IMR-90 (cell line): ENCODE results near the gene LEP. TPM values are rescaled to one million over a fixed set of nuclear protein-coding genes. Genes with fewer than 3 reads are reported as not detected.
A peak's percentile ranks its signal among the peaks of the same experiment; 100 is the strongest.

Source experiments
- ATAC-seq: fragments of 200-7000 bp; cut with Tn5 transposase; 2 replicates; pipeline ENCODE4 v1.9.1; 2020; ENCODE audit warnings: low read depth, mild to moderate bottlenecking, moderate library complexity
- BruUV-seq: library from RNA; stranded (reverse); fragments of 400-500 nt; replicated peaks from 2 replicates; lab custom pipeline; 2021; lab: Mats Ljungman, UMichigan
- CTCF ChIA-PET: fragments of 300-600 bp; formaldehyde crosslinking; extraction: SDS; loops from one replicate; lab custom pipeline; 2021; ENCODE audit warnings: antibody characterized with exemption; lab: Yijun Ruan, JAX
- POLR2A ChIA-PET: fragments of 300-600 bp; sonication (Branson Sonifier 250); formaldehyde crosslinking; loops from one replicate; lab custom pipeline; 2022; ENCODE audit warnings: antibody characterized with exemption; ENCODE audit not compliant: unreplicated experiment; lab: Charles Lee
- DNase-seq: peaks from one replicate; pipeline ENCODE4 v3.0.0; 2013
- H2AFZ ChIP-seq: replicated peaks from 2 replicates; pipeline ENCODE3; 2013; ENCODE audit warnings: low read length, mild to moderate bottlenecking; ENCODE audit not compliant: poor library complexity
- H2AK5ac ChIP-seq: 2 replicates; pipeline ENCODE4 v1.6.1; 2013; ENCODE audit warnings: low read depth, low read length, inconsistent platforms
- H2AK9ac ChIP-seq: replicated peaks from 2 replicates; pipeline ENCODE3; 2013; ENCODE audit warnings: mild to moderate bottlenecking, low read depth, low read length, moderate library complexity; ENCODE audit not compliant: poor library complexity
- H2BK120ac ChIP-seq: 2 replicates; pipeline ENCODE4 v1.6.1; 2013; ENCODE audit warnings: low read depth, low read length, inconsistent platforms
- H2BK15ac ChIP-seq: 3 replicates; pipeline ENCODE4 v1.6.1; 2013; ENCODE audit warnings: low read depth, low read length, inconsistent platforms
- H2BK20ac ChIP-seq: 2 replicates; pipeline ENCODE4 v1.6.1; 2013; ENCODE audit warnings: low read depth, mild to moderate bottlenecking, inconsistent platforms, low read length, moderate library complexity
- H2BK5ac ChIP-seq: 2 replicates; pipeline ENCODE4 v1.6.1; 2013; ENCODE audit warnings: mild to moderate bottlenecking, low read depth, low read length, inconsistent platforms; ENCODE audit not compliant: poor library complexity, severe bottlenecking
- H3K14ac ChIP-seq: replicated peaks from 2 replicates; pipeline ENCODE4 v1.6.1; 2013; ENCODE audit warnings: low read depth, low read length, inconsistent platforms
- H3K18ac ChIP-seq: 2 replicates; pipeline ENCODE4 v1.6.1; 2013; ENCODE audit warnings: low read depth, low read length, control low read depth
- H3K23ac ChIP-seq: 2 replicates; pipeline ENCODE4 v1.6.1; 2013; ENCODE audit warnings: low read depth, low read length, inconsistent platforms
- H3K27ac ChIP-seq: 2 replicates; pipeline ENCODE4 v1.5.1; 2013; ENCODE audit warnings: mild to moderate bottlenecking, control low read depth, low read length; ENCODE audit not compliant: insufficient read depth
- H3K27me3 ChIP-seq: 2 replicates; pipeline ENCODE4 v1.6.1; 2013; ENCODE audit warnings: low read length; ENCODE audit not compliant: control insufficient read depth, insufficient read depth
- H3K36me3 ChIP-seq: 2 replicates; pipeline ENCODE4 v1.6.1; 2013; ENCODE audit warnings: low read length, mixed read lengths; ENCODE audit not compliant: control insufficient read depth, insufficient read depth
- H3K4ac ChIP-seq: 2 replicates; pipeline ENCODE4 v1.6.1; 2013; ENCODE audit warnings: low read depth, low read length, inconsistent platforms
- H3K4me1 ChIP-seq: 2 replicates; pipeline ENCODE4 v1.6.1; 2013; ENCODE audit warnings: low read length, mixed read lengths; ENCODE audit not compliant: control insufficient read depth, insufficient read depth
- H3K4me2 ChIP-seq: 2 replicates; pipeline ENCODE4 v1.6.1; 2013; ENCODE audit warnings: low read depth, mild to moderate bottlenecking, control low read depth, low read length, moderate library complexity
- H3K4me3 ChIP-seq: 2 replicates; pipeline ENCODE4 v1.5.1; 2013; ENCODE audit warnings: low read depth, mild to moderate bottlenecking, control low read depth, low read length, moderate library complexity; ENCODE audit not compliant: insufficient read depth
- H3K56ac ChIP-seq: 2 replicates; pipeline ENCODE4 v1.6.1; 2013; ENCODE audit warnings: low read length, inconsistent platforms; ENCODE audit not compliant: insufficient read depth; ENCODE audit errors: extremely low read depth
- H3K79me1 ChIP-seq, 2 experiments: 2 replicates each; pipeline ENCODE4 v1.6.1; 2013; ENCODE audit warnings: low read length in 2 of 2, inconsistent platforms in 1 of 2, low read depth in 1 of 2
- H3K9ac ChIP-seq: 2 replicates; pipeline ENCODE4 v1.6.1; 2013; ENCODE audit warnings: low read depth, low read length, control low read depth
- H3K9me1 ChIP-seq: 2 replicates; pipeline ENCODE4 v1.6.1; 2013; ENCODE audit warnings: low read length, inconsistent platforms; ENCODE audit not compliant: insufficient read depth
- H3K9me3 ChIP-seq: 2 replicates; pipeline ENCODE4 v1.6.1; 2013; ENCODE audit warnings: low read length; ENCODE audit not compliant: control insufficient read depth, insufficient read depth
- H4K20me1 ChIP-seq: 2 replicates; pipeline ENCODE4 v1.6.1; 2013; ENCODE audit warnings: low read length, inconsistent platforms; ENCODE audit not compliant: insufficient read depth
- H4K5ac ChIP-seq: 2 replicates; pipeline ENCODE4 v1.6.1; 2013; ENCODE audit warnings: mild to moderate bottlenecking, low read depth, low read length, control low read depth
- H4K8ac ChIP-seq, 2 experiments: 2 replicates each; pipeline ENCODE4 v1.6.1; 2013; ENCODE audit warnings: low read depth in 2 of 2, low read length in 2 of 2, control low read depth in 1 of 2, inconsistent platforms in 1 of 2
- H4K91ac ChIP-seq: 2 replicates; pipeline ENCODE4 v1.6.1; 2013; ENCODE audit warnings: low read depth, low read length, inconsistent platforms; ENCODE audit not compliant: insufficient read depth
- BHLHE40 ChIP-seq: fragments of 150-350 bp; IDR thresholded peaks from 2 replicates; pipeline ENCODE4 v1.6.1; 2016; ENCODE audit warnings: mild to moderate bottlenecking, low read depth, low read length
- CEBPB ChIP-seq: IDR thresholded peaks from 2 replicates; pipeline ENCODE4 v1.6.1; 2012; ENCODE audit warnings: low read depth, low read length, improper control_type of control experiment
- FOS ChIP-seq: fragments of 150-350 bp; IDR thresholded peaks from 2 replicates; pipeline ENCODE4 v1.6.1; 2016; ENCODE audit warnings: low read depth, low read length
- MAFK ChIP-seq: IDR thresholded peaks from 2 replicates; pipeline ENCODE4 v1.6.1; 2012; ENCODE audit warnings: low read depth, low read length, improper control_type of control experiment
- MAZ ChIP-seq: IDR thresholded peaks from 2 replicates; pipeline ENCODE4 v1.6.1; 2012; ENCODE audit warnings: low read depth, mild to moderate bottlenecking, low read length, improper control_type of control experiment, moderate library complexity, borderline replicate concordance
- NFE2L2 ChIP-seq: fragments of 150-350 bp; IDR thresholded peaks from 2 replicates; pipeline ENCODE4 v1.6.1; 2016; ENCODE audit warnings: low read depth, mild to moderate bottlenecking, low read length
- POLR2A ChIP-seq: IDR thresholded peaks from 2 replicates; pipeline ENCODE4 v1.6.1; 2012; ENCODE audit warnings: mild to moderate bottlenecking, low read depth, low read length
- RAD21 ChIP-seq: IDR thresholded peaks from 2 replicates; pipeline ENCODE4 v1.6.1; 2012; ENCODE audit warnings: low read length, improper control_type of control experiment
- RCOR1 ChIP-seq: IDR thresholded peaks from 2 replicates; pipeline ENCODE4 v1.6.1; 2012; ENCODE audit warnings: mild to moderate bottlenecking, low read length, improper control_type of control experiment; ENCODE audit not compliant: insufficient replicate concordance
- RFX5 ChIP-seq: IDR thresholded peaks from 2 replicates; pipeline ENCODE4 v1.8.0; 2012; ENCODE audit warnings: low read depth, mild to moderate bottlenecking, low read length, moderate library complexity
- SMC3 ChIP-seq: fragments of 150-350 bp; IDR thresholded peaks from 2 replicates; pipeline ENCODE4 v1.6.1; 2016; ENCODE audit warnings: low read depth, mild to moderate bottlenecking, antibody characterized with exemption, low read length, moderate library complexity
- WGBS, 2 experiments: methylation state at CpG; one replicate each; pipeline versions ENCODE4 v1.1.5 to v1.1.7; 2013; ENCODE audit warnings: missing lambda C conversion rate in 2 of 2; ENCODE audit not compliant: insufficient read length in 1 of 2; ENCODE audit errors: extremely low coverage in 2 of 2; 5-methylcytosine and 5-hydroxymethylcytosine counted together
- dilution Hi-C: fragments of 300-500 bp; cut with HindIII; formaldehyde crosslinking; loops from one replicate; pipeline ENCODE4 v1.14.3; 2018; ENCODE audit warnings: low sequenced_read_pairs; ENCODE audit not compliant: unreplicated experiment
- in situ Hi-C: fragments of 300-500 bp; cut with MboI; formaldehyde crosslinking; loops from 3 replicates; pipeline ENCODE4 v1.14.3; 2019; ENCODE audit warnings: low sequenced_read_pairs, inconsistent platforms, mixed read lengths
- intact Hi-C: fragments of 100-400 bp; cut with micrococcal nuclease; formaldehyde crosslinking; loops from 2 replicates; pipeline ENCODE4 v1.10.0; 2022
- polyA plus RNA-seq, 3 experiments: library from polyadenylated mRNA; depleted of rRNA; stranded (reverse); fragments of >200 nt; gene quantifications; 2 replicates each; pipeline ENCODE4 v1.2.3, GENCODE V29; 2012; ENCODE audit warnings: low replicate concordance in 1 of 3
- total RNA-seq: library from RNA; depleted of rRNA; stranded (reverse); fragments of >200 nt; gene quantifications from 2 replicates; pipeline ENCODE4 v1.2.3, GENCODE V29; 2012
- TF ChIP-seq, protein P1 (sequence below): conservative IDR thresholded peaks from 2 replicates; pipeline ENCODE4 v1.5.1; 2012; ENCODE audit warnings: mild to moderate bottlenecking, low read depth, low read length, improper control_type of control experiment
- TF ChIP-seq, protein P2 (sequence below): fragments of 150-350 bp; IDR thresholded peaks from 2 replicates; pipeline ENCODE4 v1.6.1; 2017; ENCODE audit warnings: mild to moderate bottlenecking, antibody characterized with exemption, low read length, low read depth
- TF ChIP-seq, protein P3 (sequence below): fragments of 150-350 bp; IDR thresholded peaks from 2 replicates; pipeline ENCODE4 v1.6.1; 2016; ENCODE audit warnings: low read depth, mild to moderate bottlenecking, low read length, moderate library complexity, borderline replicate concordance

Gene LEP
- total and polyA plus RNA-seq, 2 of the 4 experiments (the other 2 are of a cell fraction), result not detected

DNA sequence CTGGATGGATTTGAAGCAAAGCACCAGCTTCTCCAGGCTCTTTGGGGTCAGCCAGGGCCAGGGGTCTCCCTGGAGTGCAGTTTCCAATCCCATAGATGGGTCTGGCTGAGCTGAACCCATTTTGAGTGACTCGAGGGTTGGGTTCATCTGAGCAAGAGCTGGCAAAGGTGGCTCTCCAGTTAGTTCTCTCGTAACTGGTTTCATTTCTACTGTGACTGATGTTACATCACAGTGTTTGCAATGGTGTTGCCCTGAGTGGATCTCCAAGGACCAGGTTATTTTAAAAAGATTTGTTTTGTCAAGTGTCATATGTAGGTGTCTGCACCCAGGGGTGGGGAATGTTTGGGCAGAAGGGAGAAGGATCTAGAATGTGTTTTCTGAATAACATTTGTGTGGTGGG is 14.2 kb downstream of the LEP start:
- no peak overlapping the region for H4K91ac ChIP-seq
- no TSS peak for BruUV-seq
- H3K36me3 ChIP-seq, result no peaks in the 10 kb centered on the region
- intact Hi-C loops (no loop called here), dilution Hi-C loops (no loop called here), in situ Hi-C loops (no loop called here)
- no peak overlapping the region for H2BK5ac ChIP-seq
- no peak overlapping the region for H3K27ac ChIP-seq
- DNase-seq, result no peak
- H2BK120ac ChIP-seq, result no peak overlapping the region
- no peak overlapping the region for H4K5ac ChIP-seq
- no peak overlapping the region for H3K4me3 ChIP-seq
- no peak overlapping the region for H2AK9ac ChIP-seq
- no peak overlapping the region for H2BK20ac ChIP-seq
- no peak overlapping the region for H3K14ac ChIP-seq
- H3K56ac ChIP-seq, result no peak overlapping the region
- POLR2A ChIA-PET, result no interaction called here
- H3K4me2 ChIP-seq, result peak overlapping the region; percentile 25
- H3K4ac ChIP-seq, result no peak overlapping the region
- no peak overlapping the region for H2AFZ ChIP-seq
- H4K8ac ChIP-seq, result no peak overlapping the region
- CTCF ChIA-PET, result interaction anchor here (1.5 kb wide), 1 partner anchor 19 kb away, joined by 3 read pairs; no protein-coding TSS in a partner anchor
- 20% methylated on average over 1 of the region's 2 CpGs; no CpG with 5 or more reads in 1 of the 2 experiments for WGBS, 2 experiments
- no peak for ATAC-seq
- H3K18ac ChIP-seq, result no peak overlapping the region
- no peaks in the 10 kb centered on the region for H3K9me1 ChIP-seq
- no peak overlapping the region for H2AK5ac ChIP-seq
- H3K4me1 ChIP-seq, result peaks cover 2% of the 10 kb centered on the region; the same call in 1 of the 2 replicates
- no peak overlapping the region for H3K9ac ChIP-seq
- no peak overlapping the region for H3K23ac ChIP-seq
- H3K79me1 ChIP-seq, result no peaks in the 10 kb centered on the region
- no peaks in the 10 kb centered on the region for H4K20me1 ChIP-seq
- no peak overlapping the region for H2BK15ac ChIP-seq
- H3K9me3 ChIP-seq, result no peaks in the 10 kb centered on the region
- no peak for TF ChIP-seq NFE2L2
- TF ChIP-seq SMC3, result no peak
- TF ChIP-seq, protein P1, sequence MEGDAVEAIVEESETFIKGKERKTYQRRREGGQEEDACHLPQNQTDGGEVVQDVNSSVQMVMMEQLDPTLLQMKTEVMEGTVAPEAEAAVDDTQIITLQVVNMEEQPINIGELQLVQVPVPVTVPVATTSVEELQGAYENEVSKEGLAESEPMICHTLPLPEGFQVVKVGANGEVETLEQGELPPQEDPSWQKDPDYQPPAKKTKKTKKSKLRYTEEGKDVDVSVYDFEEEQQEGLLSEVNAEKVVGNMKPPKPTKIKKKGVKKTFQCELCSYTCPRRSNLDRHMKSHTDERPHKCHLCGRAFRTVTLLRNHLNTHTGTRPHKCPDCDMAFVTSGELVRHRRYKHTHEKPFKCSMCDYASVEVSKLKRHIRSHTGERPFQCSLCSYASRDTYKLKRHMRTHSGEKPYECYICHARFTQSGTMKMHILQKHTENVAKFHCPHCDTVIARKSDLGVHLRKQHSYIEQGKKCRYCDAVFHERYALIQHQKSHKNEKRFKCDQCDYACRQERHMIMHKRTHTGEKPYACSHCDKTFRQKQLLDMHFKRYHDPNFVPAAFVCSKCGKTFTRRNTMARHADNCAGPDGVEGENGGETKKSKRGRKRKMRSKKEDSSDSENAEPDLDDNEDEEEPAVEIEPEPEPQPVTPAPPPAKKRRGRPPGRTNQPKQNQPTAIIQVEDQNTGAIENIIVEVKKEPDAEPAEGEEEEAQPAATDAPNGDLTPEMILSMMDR, result no peak
- no peak for TF ChIP-seq RFX5
- TF ChIP-seq, protein P2, sequence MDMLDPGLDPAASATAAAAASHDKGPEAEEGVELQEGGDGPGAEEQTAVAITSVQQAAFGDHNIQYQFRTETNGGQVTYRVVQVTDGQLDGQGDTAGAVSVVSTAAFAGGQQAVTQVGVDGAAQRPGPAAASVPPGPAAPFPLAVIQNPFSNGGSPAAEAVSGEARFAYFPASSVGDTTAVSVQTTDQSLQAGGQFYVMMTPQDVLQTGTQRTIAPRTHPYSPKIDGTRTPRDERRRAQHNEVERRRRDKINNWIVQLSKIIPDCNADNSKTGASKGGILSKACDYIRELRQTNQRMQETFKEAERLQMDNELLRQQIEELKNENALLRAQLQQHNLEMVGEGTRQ, result no peak
- TF ChIP-seq CEBPB, result no peak
- no peak for TF ChIP-seq FOS
- no peak for TF ChIP-seq RCOR1
- no peak for TF ChIP-seq POLR2A
- TF ChIP-seq MAZ, result no peak
- TF ChIP-seq BHLHE40, result no peak
- TF ChIP-seq, protein P3, sequence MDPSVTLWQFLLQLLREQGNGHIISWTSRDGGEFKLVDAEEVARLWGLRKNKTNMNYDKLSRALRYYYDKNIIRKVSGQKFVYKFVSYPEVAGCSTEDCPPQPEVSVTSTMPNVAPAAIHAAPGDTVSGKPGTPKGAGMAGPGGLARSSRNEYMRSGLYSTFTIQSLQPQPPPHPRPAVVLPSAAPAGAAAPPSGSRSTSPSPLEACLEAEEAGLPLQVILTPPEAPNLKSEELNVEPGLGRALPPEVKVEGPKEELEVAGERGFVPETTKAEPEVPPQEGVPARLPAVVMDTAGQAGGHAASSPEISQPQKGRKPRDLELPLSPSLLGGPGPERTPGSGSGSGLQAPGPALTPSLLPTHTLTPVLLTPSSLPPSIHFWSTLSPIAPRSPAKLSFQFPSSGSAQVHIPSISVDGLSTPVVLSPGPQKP, result no peak
- TF ChIP-seq MAFK, result no peak
- no peak for TF ChIP-seq RAD21
- peaks cover 46% of the 10 kb centered on the region for H3K27me3 ChIP-seq
